GM12878 (cell line): ENCODE measurements around the gene ZNF423. TPM values are rescaled to one million over a fixed set of nuclear protein-coding genes. Genes with fewer than 3 reads are reported as not detected.

Experiments used
- ATAC-seq: fragments of 200-7000 bp; cut with Tn5 transposase; 3 replicates; pipeline ENCODE4 v1.9.1; 2020; ENCODE audit warnings: mild to moderate bottlenecking, moderate library complexity
- BruUV-seq: library from RNA; stranded (reverse); fragments of 400-500 nt; replicated peaks from 2 replicates; lab custom pipeline; 2021; lab: Mats Ljungman, UMichigan
- CTCF ChIA-PET: fragments of 300-600 bp; sonication (Branson Sonifier 250); formaldehyde crosslinking; extraction: SDS; loops from one replicate; lab custom pipeline; 2021; ENCODE audit warnings: inconsistent platforms; lab: Yijun Ruan, JAX
- POLR2A ChIA-PET: fragments of 350-600 bp; formaldehyde crosslinking; extraction: SDS; loops from one replicate; lab custom pipeline; 2021; ENCODE audit warnings: inconsistent platforms; lab: Charles Lee
- RAD21 ChIA-PET: fragments of 300-600 bp; sonication (Branson Sonifier 250); formaldehyde crosslinking; loops from one replicate; lab custom pipeline; 2023; ENCODE audit warnings: antibody characterized with exemption; ENCODE audit not compliant: unreplicated experiment; lab: Charles Lee
- SMC1A ChIA-PET: fragments of 300-600 bp; sonication (Branson Sonifier 250); formaldehyde crosslinking; loops from one replicate; lab custom pipeline; 2023; ENCODE audit not compliant: unreplicated experiment, uncharacterized antibody; lab: Charles Lee
- DNase-seq: peaks from one replicate; pipeline ENCODE4 v3.0.0-alpha.2; 2011; ENCODE audit warnings: low read depth, low spot score
- FAIRE-seq: peaks from 3 replicates; lab custom pipeline; 2011; peaks lifted over from hg19 to GRCh38; lab: Jason Lieb, UNC
- H2AFZ ChIP-seq: 2 replicates; pipeline ENCODE4 v1.6.0; 2011; ENCODE audit warnings: low read depth, low read length, control low read depth; ENCODE audit not compliant: control insufficient read depth
- H3K27ac ChIP-seq: 2 replicates; pipeline ENCODE4 v1.5.1; 2011; ENCODE audit warnings: control low read depth; ENCODE audit not compliant: control insufficient read depth, insufficient read depth
- H3K27me3 ChIP-seq, 2 experiments: replicated peaks in 1 of 2; 2 replicates each; pipeline versions ENCODE4 v1.6.0 to v1.6.1; 2011; ENCODE audit warnings: low read length in 1 of 2; ENCODE audit not compliant: control insufficient read depth in 2 of 2, insufficient read depth in 2 of 2
- H3K36me3 ChIP-seq, 2 experiments: 2 replicates each; pipeline ENCODE4 v1.5.1; 2011; ENCODE audit warnings: low read length in 1 of 2; ENCODE audit not compliant: control insufficient read depth in 2 of 2, insufficient read depth in 2 of 2
- H3K4me1 ChIP-seq: 2 replicates; pipeline ENCODE4 v1.6.1; 2011; ENCODE audit warnings: mild to moderate bottlenecking, low read length, moderate library complexity, mixed read lengths; ENCODE audit not compliant: control insufficient read depth, insufficient read depth
- H3K4me2 ChIP-seq: 2 replicates; pipeline ENCODE4 v1.6.0; 2011; ENCODE audit warnings: control low read depth; ENCODE audit not compliant: control insufficient read depth, insufficient read depth
- H3K4me3 ChIP-seq: fragments of 200-600 bp; sonication (generic); 2 replicates; pipeline ENCODE4 v1.5.1; 2016
- H3K79me2 ChIP-seq: 2 replicates; pipeline ENCODE4 v1.6.0; 2011; ENCODE audit warnings: low read length; ENCODE audit not compliant: control insufficient read depth, insufficient read depth
- H3K9ac ChIP-seq: 2 replicates; pipeline ENCODE4 v1.8.0; 2011; ENCODE audit warnings: low read length, control low read depth, mixed read lengths; ENCODE audit not compliant: control insufficient read depth, insufficient read depth
- H3K9me3 ChIP-seq: replicated peaks from 3 replicates; pipeline ENCODE4 v1.5.1; 2011; ENCODE audit warnings: mild to moderate bottlenecking, low read length; ENCODE audit not compliant: control insufficient read depth, insufficient read depth
- H4K20me1 ChIP-seq: 2 replicates; pipeline ENCODE4 v1.6.0; 2011; ENCODE audit not compliant: control insufficient read depth, insufficient read depth
- EED ChIP-seq: sonication (generic); IDR thresholded peaks from 2 replicates; pipeline ENCODE4 v1.6.1; 2016; ENCODE audit warnings: antibody characterized with exemption, low read depth
- IRF4 ChIP-seq: IDR thresholded peaks from 2 replicates; pipeline ENCODE4 v1.6.1; 2011; ENCODE audit warnings: low read depth, low read length
- JUNB ChIP-seq: IDR thresholded peaks from 2 replicates; pipeline ENCODE4 v1.6.1; 2016; ENCODE audit warnings: antibody characterized with exemption, mild to moderate bottlenecking
- NRF1 ChIP-seq: conservative IDR thresholded peaks from 2 replicates; pipeline ENCODE4 v1.6.1; 2011; ENCODE audit warnings: mild to moderate bottlenecking, low read depth, low read length, improper control_type of control experiment
- PML ChIP-seq: IDR thresholded peaks from 2 replicates; pipeline ENCODE4 v1.6.1; 2012; ENCODE audit warnings: low read length, inconsistent platforms
- ZBED1 ChIP-seq: IDR thresholded peaks from 2 replicates; pipeline ENCODE4 v1.6.1; 2016; ENCODE audit warnings: borderline replicate concordance
- whole genome bisulfite sequencing: methylation state at CpG from one replicate; pipeline ENCODE4 v1.1.6; 2016; ENCODE audit warnings: low lambda C conversion rate; ENCODE audit not compliant: insufficient replicate concordance, insufficient coverage; ENCODE audit errors: missing lambda C conversion rate; 5-methylcytosine and 5-hydroxymethylcytosine counted together
- in situ Hi-C: fragments of 300-500 bp; cut with MboI; formaldehyde crosslinking; loops from 9 replicates; pipeline ENCODE4 v1.14.3; 2018; ENCODE audit warnings: mixed read lengths
- intact Hi-C: fragments of 100-400 bp; cut with micrococcal nuclease; formaldehyde crosslinking; loops from one replicate; pipeline ENCODE4 v1.14.2; 2022; ENCODE audit not compliant: unreplicated experiment
- polyA plus RNA-seq, 11 experiments: library from polyadenylated mRNA; depleted of rRNA in 4 of 11; unstranded in 6 of 11; stranded (reverse) in 5 of 11; fragments of >200 nt; fragmentation: Nextera tagmentation in 4 of 11; fragmentation: Illumina TruSeq in 1 of 11; extraction: Ambion mirVana in 4 of 11; extraction: Trizol in 1 of 11; gene quantifications; 1 replicate in 1 of 11; 2 replicates in 10 of 11; pipeline versions ENCODE4 v1.2.1 to v1.2.3, GENCODE V29; 2011 to 2016; ENCODE audit warnings: inconsistent platforms in 2 of 11, missing spikeins in 2 of 11, low read depth in 1 of 11
- total RNA-seq, 4 experiments: library from RNA; depleted of rRNA in 3 of 4; stranded (reverse); fragments of >200 nt in 3 of 4; fragmentation: Illumina TruSeq in 1 of 4; extraction: Trizol in 1 of 4; gene quantifications; 2 replicates each; pipeline versions ENCODE4 v1.2.1 to v1.2.3, GENCODE V29; 2013 to 2021
- TF ChIP-seq, protein P1 (sequence below): IDR thresholded peaks from 2 replicates; pipeline ENCODE4 v1.6.1; 2011; ENCODE audit warnings: borderline replicate concordance, low read depth, mild to moderate bottlenecking, moderate library complexity, mixed read lengths, low read length; ENCODE audit not compliant: insufficient read depth; ENCODE audit errors: extremely low read length

Gene ZNF423
- total and polyA plus RNA-seq, 10 of the 15 experiments (the other 5 are each of a cell fraction or from before 2014, with no cell fraction given), result 0.03 to 0.64 (median 0.10) TPM

DNA sequence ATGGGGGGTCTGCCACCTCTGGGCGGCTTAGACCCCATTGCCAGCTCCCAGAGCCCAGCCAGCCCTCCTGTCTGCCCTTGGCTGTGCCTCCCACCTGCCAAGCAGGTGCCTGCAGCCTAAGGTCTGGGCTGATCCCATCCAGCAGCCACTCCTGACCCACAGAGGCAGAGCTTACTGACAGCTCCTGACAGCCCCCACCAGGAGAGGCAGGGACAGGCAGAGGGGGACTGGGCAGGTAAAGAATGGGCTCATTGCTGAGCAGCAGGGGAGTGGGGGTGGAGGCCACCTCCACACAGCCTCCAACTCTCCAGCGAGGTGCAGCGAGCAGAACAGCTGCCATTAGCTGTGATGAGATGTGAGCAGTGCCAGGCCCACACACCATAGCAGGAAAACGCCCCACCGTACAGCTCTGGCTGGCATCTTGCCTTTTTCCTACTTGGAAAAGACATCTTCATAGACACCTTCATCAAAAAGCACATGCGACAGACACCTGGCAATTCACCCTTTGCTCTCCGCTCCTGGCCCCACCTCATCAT lies 317.9 kb downstream of the ZNF423 start:
- Histone ChIP-seq H2AFZ (no peak overlapping the region), H3K4me3 (no peak overlapping the region), H3K9me3 (no peaks in the 10 kb centered on the region; the same call in 2 of the 3 replicates), H3K4me1 (no peaks in the 10 kb centered on the region), H3K36me3 (no peaks in the 10 kb centered on the region), H3K79me2 (no peaks in the 10 kb centered on the region), H4K20me1 (no peaks in the 10 kb centered on the region), H3K27ac (no peak overlapping the region), H3K9ac (no peak overlapping the region), H3K27me3 (no peaks in the 10 kb centered on the region; a peak in 2 of 4 replicates), H3K4me2 (no peak overlapping the region)
- intact Hi-C loops (no loop called here), in situ Hi-C loops (no loop called here)
- POLR2A ChIA-PET, result no interaction called here
- CTCF ChIA-PET, result no interaction called here
- RAD21 ChIA-PET, result no interaction called here
- DNase-seq, result no peak
- FAIRE-seq, result no peak
- BruUV-seq, result no TSS peak
- no peak; the same call in 2 of the 3 replicates for ATAC-seq
- TF ChIP-seq, protein P1, sequence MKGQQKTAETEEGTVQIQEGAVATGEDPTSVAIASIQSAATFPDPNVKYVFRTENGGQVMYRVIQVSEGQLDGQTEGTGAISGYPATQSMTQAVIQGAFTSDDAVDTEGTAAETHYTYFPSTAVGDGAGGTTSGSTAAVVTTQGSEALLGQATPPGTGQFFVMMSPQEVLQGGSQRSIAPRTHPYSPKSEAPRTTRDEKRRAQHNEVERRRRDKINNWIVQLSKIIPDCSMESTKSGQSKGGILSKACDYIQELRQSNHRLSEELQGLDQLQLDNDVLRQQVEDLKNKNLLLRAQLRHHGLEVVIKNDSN, result no peak
- TF ChIP-seq IRF4 (no peak), NRF1 (no peak), EED (no peak), ZBED1 (no peak), PML (no peak), JUNB (no peak)
- 36% methylated on average over 7 of the region's 7 CpGs for WGBS
- SMC1A ChIA-PET, result no interaction called here
